Breast epithelium (tissue), 4 donors: ENCODE data around the gene SUSD6. TPM values are rescaled to one million over a fixed set of nuclear protein-coding genes. Genes with fewer than 3 reads are reported as not detected.
A peak's percentile ranks its signal among the peaks of the same experiment; 100 is the strongest.

Experiments
- DNase-seq, 2 donors: peaks; one replicate each; pipeline ENCODE4 v3.0.0-alpha.2; 2019; ENCODE audit warnings: low spot score in 2 of 2
- H3K27ac ChIP-seq, 2 donors: fragments of 200-600 bp; sonication (generic) in 1 of 2; one replicate each; pipeline ENCODE4 v1.5.1; 2016 to 2019; ENCODE audit warnings: mild to moderate bottlenecking in 1 of 2
- H3K27me3 ChIP-seq, 2 donors: fragments of 200-600 bp; sonication (generic) in 1 of 2; one replicate each; pipeline versions ENCODE4 v1.5.1 to v1.6.0; 2017 to 2019; ENCODE audit warnings: control low read depth in 1 of 2, mild to moderate bottlenecking in 1 of 2
- H3K36me3 ChIP-seq: fragments of 200-600 bp; one replicate; pipeline ENCODE4 v1.5.1; 2019
- H3K4me1 ChIP-seq, 2 donors: fragments of 200-600 bp; sonication (generic); one replicate each; pipeline ENCODE4 v1.5.1; 2016 to 2019; ENCODE audit warnings: control low read depth in 1 of 2
- H3K4me3 ChIP-seq, 3 donors: fragments of 200-600 bp; sonication (generic); 1 replicate in 2 of 3; 2 replicates in 1 of 3; pipeline ENCODE4 v1.5.1; 2016 to 2019; ENCODE audit warnings: mild to moderate bottlenecking in 3 of 3, moderate library complexity in 2 of 3
- H3K9me3 ChIP-seq, 2 donors: fragments of 200-600 bp; sonication (generic) in 1 of 2; one replicate each; pipeline ENCODE4 v1.5.1; 2016 to 2019; ENCODE audit warnings: control low read depth in 1 of 2
- POLR2A ChIP-seq: fragments of 450-650 bp; IDR thresholded peaks from one replicate; pipeline ENCODE4 v1.6.1; 2016; ENCODE audit warnings: antibody characterized with exemption, mild to moderate bottlenecking, moderate library complexity
- POLR2AphosphoS5 ChIP-seq, 3 donors: sonication (generic); formaldehyde crosslinking; IDR thresholded peaks; one replicate each; pipeline ENCODE4 v1.6.1; 2017; ENCODE audit warnings: antibody characterized with exemption in 3 of 3
- intact Hi-C: fragments of 100-400 bp; cut with DNase I; formaldehyde crosslinking; loops from one replicate; pipeline ENCODE4 v1.15.1; 2023; ENCODE audit warnings: low total_unique reads
- total RNA-seq, 3 donors: library from RNA; depleted of rRNA; stranded (reverse); fragments of >200 nt; gene quantifications; one replicate each; pipeline ENCODE4 v1.1.0, GENCODE V29; 2016
- TF ChIP-seq, protein P1 (sequence below), 3 donors: fragments of 450-650 bp; IDR thresholded peaks; one replicate each; pipeline ENCODE4 v1.5.1; 2016 to 2017; ENCODE audit warnings: antibody characterized with exemption in 3 of 3, mild to moderate bottlenecking in 3 of 3, moderate library complexity in 3 of 3

Gene SUSD6
- total RNA-seq, 3 donors from 2014 or later: 30.2 to 55.9 (median 55.7) TPM

DNA sequence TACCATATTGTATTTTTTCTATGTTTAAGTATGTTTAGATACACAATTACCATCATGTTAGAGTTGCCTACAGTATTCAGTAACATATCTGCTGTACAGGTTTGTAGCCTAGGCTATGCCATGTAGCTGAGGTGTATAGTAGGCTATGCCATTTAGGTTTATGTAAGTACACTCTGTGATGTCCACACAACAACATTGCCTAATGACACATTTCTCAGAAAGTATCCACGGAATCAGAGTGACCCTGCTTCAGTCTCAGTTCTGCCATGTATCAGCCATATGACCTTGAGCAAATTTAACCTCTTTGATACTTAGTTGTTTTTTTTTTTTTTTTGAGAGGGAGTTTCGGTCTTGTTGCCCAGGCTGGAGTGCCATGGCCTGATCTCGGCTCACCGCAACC is 12.7 kb downstream of the SUSD6 start:
- H3K27ac ChIP-seq: no peak overlapping the region
- no peaks in the 10 kb centered on the region for H3K36me3 ChIP-seq
- no peak for TF ChIP-seq POLR2AphosphoS5 (IDR thresholded peaks at IDR 0.05)
- TF ChIP-seq, protein P1, sequence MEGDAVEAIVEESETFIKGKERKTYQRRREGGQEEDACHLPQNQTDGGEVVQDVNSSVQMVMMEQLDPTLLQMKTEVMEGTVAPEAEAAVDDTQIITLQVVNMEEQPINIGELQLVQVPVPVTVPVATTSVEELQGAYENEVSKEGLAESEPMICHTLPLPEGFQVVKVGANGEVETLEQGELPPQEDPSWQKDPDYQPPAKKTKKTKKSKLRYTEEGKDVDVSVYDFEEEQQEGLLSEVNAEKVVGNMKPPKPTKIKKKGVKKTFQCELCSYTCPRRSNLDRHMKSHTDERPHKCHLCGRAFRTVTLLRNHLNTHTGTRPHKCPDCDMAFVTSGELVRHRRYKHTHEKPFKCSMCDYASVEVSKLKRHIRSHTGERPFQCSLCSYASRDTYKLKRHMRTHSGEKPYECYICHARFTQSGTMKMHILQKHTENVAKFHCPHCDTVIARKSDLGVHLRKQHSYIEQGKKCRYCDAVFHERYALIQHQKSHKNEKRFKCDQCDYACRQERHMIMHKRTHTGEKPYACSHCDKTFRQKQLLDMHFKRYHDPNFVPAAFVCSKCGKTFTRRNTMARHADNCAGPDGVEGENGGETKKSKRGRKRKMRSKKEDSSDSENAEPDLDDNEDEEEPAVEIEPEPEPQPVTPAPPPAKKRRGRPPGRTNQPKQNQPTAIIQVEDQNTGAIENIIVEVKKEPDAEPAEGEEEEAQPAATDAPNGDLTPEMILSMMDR (IDR thresholded peaks at IDR 0.05): no peak
- no peak for TF ChIP-seq POLR2A
- peaks cover under 1 to 20% of the 10 kb centered on the region in 2 donors for H3K4me1 ChIP-seq
- H3K9me3 ChIP-seq: no peaks in the 10 kb centered on the region
- no peak overlapping the region for H3K4me3 ChIP-seq
- no peaks in the 10 kb centered on the region for H3K27me3 ChIP-seq
- intact Hi-C loops: no loop called here
- DNase-seq: no peak

DNA sequence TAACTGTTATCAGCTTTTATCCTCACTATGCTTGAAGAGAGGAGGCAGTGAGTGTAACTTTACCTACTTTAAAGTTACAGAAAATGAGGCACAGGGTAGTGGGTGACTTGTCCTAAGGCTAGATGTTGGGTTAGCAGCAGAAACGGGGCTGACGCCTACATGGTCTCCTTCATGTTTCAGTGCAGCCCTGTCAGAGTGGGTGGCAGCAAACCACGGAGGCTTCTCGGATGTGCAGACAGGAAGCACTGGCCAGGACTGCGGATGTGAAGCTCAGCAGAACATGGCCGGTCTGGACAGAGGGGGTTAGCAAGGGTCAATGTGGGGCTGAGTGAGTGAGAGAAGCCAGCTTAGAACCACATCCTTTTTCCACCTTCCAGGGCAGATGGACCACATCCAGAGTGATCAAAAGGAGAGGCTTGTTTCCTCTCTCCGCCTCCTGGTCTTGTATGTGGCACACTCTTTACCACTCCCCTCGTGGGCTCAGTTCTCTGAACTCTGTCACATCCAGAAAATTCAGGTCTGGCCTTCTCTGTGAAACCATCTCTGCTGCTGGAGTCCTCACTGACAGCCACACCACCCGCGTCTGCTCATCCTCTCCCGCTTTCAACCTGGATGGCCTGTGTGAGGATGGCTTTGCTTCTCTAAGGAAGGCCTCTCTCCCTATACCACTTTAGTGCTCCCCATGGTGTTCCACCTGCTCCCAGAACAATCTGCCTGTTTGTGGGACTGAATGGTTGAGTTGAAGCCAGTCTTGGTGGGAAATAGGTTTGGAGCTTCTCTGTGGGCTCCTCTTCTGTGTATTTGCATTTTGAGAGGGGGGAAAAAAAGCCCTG is 14.1 kb downstream of the SUSD6 start:
- H3K9me3 ChIP-seq: no peaks in the 10 kb centered on the region
- H3K27ac ChIP-seq: peak overlapping the region; percentile 54 to 68
- H3K4me3 ChIP-seq: peak overlapping the region in 1 of 3 donors; percentile 36
- H3K4me1 ChIP-seq: peaks cover 4 to 7% of the 10 kb centered on the region in 2 donors
- H3K36me3 ChIP-seq: no peaks in the 10 kb centered on the region
- intact Hi-C loops: no loop called here
- DNase-seq: no peak
- H3K27me3 ChIP-seq: no peaks in the 10 kb centered on the region
- TF ChIP-seq POLR2A (no peak), POLR2AphosphoS5 (IDR thresholded peaks at IDR 0.05) (no peak)
- TF ChIP-seq, protein P1 (IDR thresholded peaks at IDR 0.05): no peak

DNA sequence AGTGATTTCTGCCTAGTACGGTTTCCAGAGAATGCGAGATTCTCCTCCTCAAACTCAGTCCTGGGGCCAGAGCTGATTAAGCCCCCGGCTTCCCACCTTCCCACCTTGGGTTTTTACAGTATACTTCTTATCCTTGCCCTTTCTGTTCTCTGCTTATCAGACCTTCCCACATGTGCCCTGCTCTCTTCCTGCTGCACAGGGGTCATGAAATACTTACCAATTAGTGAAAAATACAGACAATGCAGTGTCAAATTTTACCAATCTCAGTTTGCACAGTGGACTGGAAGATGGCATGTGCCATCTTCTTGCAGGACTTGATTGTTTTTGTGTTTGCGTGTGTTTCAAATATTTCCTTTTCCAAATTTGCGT is 14.7 kb downstream of the SUSD6 start:
- no peak overlapping the region for H3K4me3 ChIP-seq
- no peaks in the 10 kb centered on the region for H3K36me3 ChIP-seq
- H3K27me3 ChIP-seq: no peaks in the 10 kb centered on the region
- peak overlapping the region; percentile 54 to 68 for H3K27ac ChIP-seq
- H3K9me3 ChIP-seq: no peaks in the 10 kb centered on the region
- TF ChIP-seq, protein P1 (IDR thresholded peaks at IDR 0.05): no peak
- TF ChIP-seq POLR2AphosphoS5 (IDR thresholded peaks at IDR 0.05) (no peak), POLR2A (no peak)
- no peak for DNase-seq
- peaks cover 1 to 4% of the 10 kb centered on the region in 2 donors for H3K4me1 ChIP-seq
- intact Hi-C loops: no loop called here

DNA sequence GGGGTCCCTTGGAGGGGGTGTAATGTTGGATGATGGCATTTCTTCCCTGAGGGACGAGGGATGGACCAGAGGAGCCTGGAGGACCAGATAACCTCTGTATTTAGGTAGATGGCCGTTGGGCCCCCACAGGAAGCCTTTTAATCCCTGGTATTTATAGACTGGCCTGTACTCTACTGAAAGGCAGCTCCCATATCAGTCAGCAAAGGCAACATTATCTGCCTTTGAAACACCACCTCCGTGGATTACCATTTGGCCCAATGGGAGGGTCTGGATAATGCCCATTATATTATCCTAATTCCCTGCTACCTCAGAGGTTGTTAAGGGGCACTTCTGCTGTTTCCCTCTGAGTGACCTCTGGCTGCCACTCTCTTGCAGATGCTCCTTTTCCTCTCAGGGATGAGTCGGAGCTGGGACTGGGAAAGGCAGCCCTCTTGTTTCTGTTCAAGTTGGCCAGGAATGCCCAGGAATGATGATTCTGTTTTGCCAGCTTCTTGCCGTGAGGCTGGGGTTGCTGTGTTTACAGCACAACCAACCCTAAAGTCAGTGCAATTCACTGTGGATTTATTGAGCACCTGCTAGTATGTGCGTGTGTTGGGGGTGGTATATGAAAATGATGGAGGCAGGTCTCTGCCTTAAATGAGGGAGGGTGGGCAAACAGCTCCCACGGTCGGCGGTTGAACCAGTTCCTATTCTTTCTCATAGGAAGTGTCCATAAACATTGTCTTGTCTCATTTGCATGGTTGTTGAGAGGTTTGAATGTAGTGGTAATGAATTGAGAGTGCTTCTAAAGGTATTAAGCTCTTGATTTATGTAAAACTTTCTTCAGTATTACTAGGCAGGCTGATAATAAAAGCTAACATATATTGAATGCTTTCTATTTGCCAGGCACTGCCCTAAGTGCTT is 18.1 kb downstream of the SUSD6 start:
- Histone ChIP-seq H3K27me3 (no peaks in the 10 kb centered on the region), H3K4me3 (no peak overlapping the region), H3K27ac (no peak overlapping the region), H3K36me3 (no peaks in the 10 kb centered on the region), H3K4me1 (peaks cover 8 to 9% of the 10 kb centered on the region in 2 donors), H3K9me3 (no peaks in the 10 kb centered on the region)
- DNase-seq: no peak
- intact Hi-C loops: no loop called here
- no peak for TF ChIP-seq POLR2A
- no peak for TF ChIP-seq POLR2AphosphoS5 (IDR thresholded peaks at IDR 0.05)
- TF ChIP-seq, protein P1 (IDR thresholded peaks at IDR 0.05): no peak
